H1 (cell line): ENCODE measurements around the gene AURKAIP1. TPM values are rescaled to one million over a fixed set of nuclear protein-coding genes. Genes with fewer than 3 reads are reported as not detected.

Experiments
- CTCF ChIA-PET: fragments of 300-600 bp; sonication (Branson Sonifier 250); formaldehyde crosslinking; loops from one replicate; lab custom pipeline; 2021; ENCODE audit not compliant: partially characterized antibody; lab: Charles Lee
- POLR2A ChIA-PET: fragments of 300-600 bp; sonication (Branson Sonifier 250); formaldehyde crosslinking; loops from one replicate; lab custom pipeline; 2021; ENCODE audit warnings: inconsistent platforms; ENCODE audit not compliant: partially characterized antibody; lab: Charles Lee
- DNase-seq, 2 experiments: peaks; one replicate each; pipeline versions ENCODE4 v3.0.0 to v3.0.0-alpha.2; 2010 to 2022; ENCODE audit warnings: low spot score in 2 of 2, low read depth in 1 of 2, mixed read lengths in 1 of 2
- FAIRE-seq: peaks from 2 replicates; lab custom pipeline; 2011; peaks lifted over from hg19 to GRCh38; lab: Jason Lieb, UNC
- H2AFZ ChIP-seq: 2 replicates; pipeline ENCODE4 v1.8.1; 2012; ENCODE audit warnings: low read length, inconsistent platforms
- H2AK5ac ChIP-seq: 2 replicates; pipeline ENCODE4 v1.6.1; 2013; ENCODE audit warnings: low read depth, low read length
- H2BK120ac ChIP-seq: replicated peaks from 2 replicates; pipeline ENCODE3; 2013; ENCODE audit warnings: low read depth, low read length, inconsistent platforms
- H2BK12ac ChIP-seq: 2 replicates; pipeline ENCODE4 v1.6.1; 2013; ENCODE audit warnings: low read depth, low read length
- H2BK15ac ChIP-seq: 2 replicates; pipeline ENCODE4 v1.6.1; 2013; ENCODE audit warnings: low read length
- H2BK20ac ChIP-seq: 2 replicates; pipeline ENCODE4 v1.6.1; 2013; ENCODE audit warnings: low read length
- H2BK5ac ChIP-seq: 2 replicates; pipeline ENCODE4 v1.6.1; 2013; ENCODE audit warnings: low read depth, low read length
- H3K14ac ChIP-seq: 2 replicates; pipeline ENCODE4 v1.6.1; 2013; ENCODE audit warnings: inconsistent platforms; ENCODE audit not compliant: insufficient read length
- H3K18ac ChIP-seq: 2 replicates; pipeline ENCODE4 v1.6.1; 2013; ENCODE audit warnings: low read length; ENCODE audit errors: extremely low read depth
- H3K23ac ChIP-seq: 2 replicates; pipeline ENCODE4 v1.6.1; 2013; ENCODE audit warnings: inconsistent platforms; ENCODE audit not compliant: insufficient read length
- H3K23me2 ChIP-seq: 2 replicates; pipeline ENCODE4 v1.6.1; 2013; ENCODE audit warnings: low read depth, low read length
- H3K27ac ChIP-seq: 2 replicates; pipeline ENCODE4 v1.6.1; 2011; ENCODE audit warnings: low read depth, low read length, inconsistent platforms
- H3K27me3 ChIP-seq, 4 experiments: replicated peaks in 1 of 4; 1 replicate in 1 of 4; 2 replicates in 3 of 4; pipeline versions ENCODE4 v1.6.1 to v1.8.1; 2011 to 2013; ENCODE audit warnings: low read length in 3 of 4, mild to moderate bottlenecking in 3 of 4, inconsistent platforms in 2 of 4, mixed read lengths in 2 of 4, moderate library complexity in 1 of 4; ENCODE audit not compliant: control insufficient read depth in 3 of 4, insufficient read depth in 3 of 4; ENCODE audit errors: extremely low read depth in 1 of 4
- H3K36me3 ChIP-seq, 4 experiments: 2 replicates each; pipeline versions ENCODE4 v1.6.1 to v1.8.1; 2011 to 2013; ENCODE audit warnings: mild to moderate bottlenecking in 4 of 4, low read length in 3 of 4, moderate library complexity in 2 of 4, control low read depth in 1 of 4, inconsistent platforms in 1 of 4; ENCODE audit not compliant: insufficient read depth in 4 of 4, control insufficient read depth in 2 of 4
- H3K4ac ChIP-seq: replicated peaks from 2 replicates; pipeline ENCODE3; 2013; ENCODE audit warnings: low read length, low read depth, mixed read lengths, inconsistent platforms; ENCODE audit not compliant: insufficient read length
- H3K4me1 ChIP-seq, 4 experiments: replicated peaks in 1 of 4; 1 replicate in 1 of 4; 2 replicates in 3 of 4; pipeline versions ENCODE4 v1.6.1 to v1.8.1; 2011 to 2013; ENCODE audit warnings: low read length in 3 of 4, inconsistent platforms in 2 of 4, mixed read lengths in 1 of 4; ENCODE audit not compliant: insufficient read depth in 4 of 4, control insufficient read depth in 3 of 4
- H3K4me2 ChIP-seq, 2 experiments: 2 replicates each; pipeline versions ENCODE4 v1.6.1 to v1.8.1; 2011 to 2013; ENCODE audit warnings: low read depth in 2 of 2, low read length in 2 of 2, control low read depth in 1 of 2, inconsistent platforms in 1 of 2, mild to moderate bottlenecking in 1 of 2; ENCODE audit not compliant: insufficient read depth in 1 of 2
- H3K4me3 ChIP-seq, 4 experiments: fragments of 200-600, 300-600 bp in 1 of 4; sonication (generic), shearing (Covaris generic), sonication (Bioruptor Twin) in 1 of 4; 2 replicates each; pipeline versions ENCODE4 v1.5.1 to v1.8.1; 2011 to 2016; ENCODE audit warnings: low read length in 4 of 4, low read depth in 3 of 4, control low read depth in 2 of 4, inconsistent platforms in 2 of 4, mild to moderate bottlenecking in 2 of 4, mixed read lengths in 1 of 4, moderate library complexity in 1 of 4; ENCODE audit not compliant: insufficient read depth in 2 of 4; ENCODE audit errors: extremely low read depth in 1 of 4
- H3K56ac ChIP-seq: replicated peaks from 2 replicates; pipeline ENCODE3; 2013; ENCODE audit warnings: low read depth, mild to moderate bottlenecking, mixed read lengths, low read length, inconsistent platforms; ENCODE audit not compliant: insufficient read length
- H3K79me1 ChIP-seq: 2 replicates; pipeline ENCODE4 v1.6.1; 2013; ENCODE audit warnings: low read depth, low read length, control low read depth
- H3K79me2 ChIP-seq, 2 experiments: 2 replicates each; pipeline versions ENCODE4 v1.6.1 to v1.8.1; 2012 to 2013; ENCODE audit warnings: low read length in 2 of 2, mild to moderate bottlenecking in 2 of 2, inconsistent platforms in 1 of 2; ENCODE audit not compliant: insufficient read depth in 2 of 2, control insufficient read depth in 1 of 2
- H3K9ac ChIP-seq, 4 experiments: replicated peaks in 1 of 4; 1 replicate in 1 of 4; 2 replicates in 3 of 4; pipeline versions ENCODE4 v1.6.1 to v1.8.1; 2011 to 2013; ENCODE audit warnings: low read depth in 3 of 4, low read length in 3 of 4, control low read depth in 2 of 4, mild to moderate bottlenecking in 2 of 4, moderate library complexity in 2 of 4, inconsistent platforms in 1 of 4; ENCODE audit errors: extremely low read depth in 1 of 4
- H3K9me3 ChIP-seq, 2 experiments: 2 replicates each; pipeline versions ENCODE4 v1.6.1 to v1.8.1; 2012 to 2013; ENCODE audit warnings: mild to moderate bottlenecking in 2 of 2, moderate library complexity in 2 of 2, control low read depth in 1 of 2, inconsistent platforms in 1 of 2, low read depth in 1 of 2, low read length in 1 of 2, mixed read lengths in 1 of 2; ENCODE audit not compliant: insufficient read depth in 2 of 2
- H4K20me1 ChIP-seq, 2 experiments: replicated peaks in 1 of 2; 2 replicates each; pipeline versions ENCODE3 to v1.8.1; 2011 to 2013; ENCODE audit warnings: inconsistent platforms in 2 of 2, low read length in 2 of 2, mild to moderate bottlenecking in 1 of 2; ENCODE audit not compliant: insufficient read depth in 2 of 2, control insufficient read depth in 1 of 2
- H4K5ac ChIP-seq: 2 replicates; pipeline ENCODE4 v1.6.1; 2013; ENCODE audit warnings: low read length, low read depth, mixed read lengths, inconsistent platforms; ENCODE audit not compliant: insufficient read length
- H4K8ac ChIP-seq: 2 replicates; pipeline ENCODE4 v1.8.0; 2013; ENCODE audit warnings: mild to moderate bottlenecking, moderate library complexity, low read length, inconsistent platforms; ENCODE audit not compliant: insufficient read depth; ENCODE audit errors: extremely low read depth
- H4K91ac ChIP-seq: replicated peaks from 2 replicates; pipeline ENCODE3; 2013; ENCODE audit warnings: low read length, mixed read lengths, inconsistent platforms; ENCODE audit not compliant: insufficient read length
- BACH1 ChIP-seq: IDR thresholded peaks from 2 replicates; pipeline ENCODE4 v1.6.1; 2012; ENCODE audit warnings: low read length, improper control_type of control experiment
- BCL11A ChIP-seq, 2 experiments: IDR thresholded peaks; one replicate each; pipeline ENCODE4 v1.6.1; 2011; ENCODE audit warnings: low read depth in 2 of 2, low read length in 2 of 2, mild to moderate bottlenecking in 2 of 2
- BRCA1 ChIP-seq: IDR thresholded peaks from 2 replicates; pipeline ENCODE4 v1.6.1; 2012; ENCODE audit warnings: low read depth, low read length, improper control_type of control experiment
- CBX5 ChIP-seq: fragments of 300-800, 300-1000 bp; sonication (generic); IDR thresholded peaks from 2 replicates; pipeline ENCODE4 v1.7.1; 2016; ENCODE audit warnings: antibody characterized with exemption, low read length, low read depth
- CHD2 ChIP-seq: IDR thresholded peaks from 2 replicates; pipeline ENCODE4 v1.6.1; 2012; ENCODE audit warnings: low read length, improper control_type of control experiment
- HDAC6 ChIP-seq: IDR thresholded peaks from one replicate; pipeline ENCODE4 v1.7.1; 2012; ENCODE audit warnings: low read depth, mild to moderate bottlenecking, inconsistent platforms, low read length, moderate library complexity
- NANOG ChIP-seq: IDR thresholded peaks from 2 replicates; pipeline ENCODE4 v1.6.1; 2011; ENCODE audit warnings: low read length, low read depth, mild to moderate bottlenecking, inconsistent platforms; ENCODE audit not compliant: insufficient read depth, poor library complexity, severe bottlenecking
- POLR2A ChIP-seq, 2 experiments: IDR thresholded peaks; 1 replicate in 1 of 2; 2 replicates in 1 of 2; pipeline ENCODE4 v1.6.1; 2011; ENCODE audit warnings: low read depth in 2 of 2, low read length in 2 of 2, mild to moderate bottlenecking in 2 of 2; ENCODE audit errors: control extremely low read depth in 1 of 2
- RNF2 ChIP-seq: fragments of 200-900, 300-1000 bp; sonication (generic); IDR thresholded peaks from 2 replicates; pipeline ENCODE4 v1.7.1; 2016; ENCODE audit warnings: borderline replicate concordance, low read depth, mild to moderate bottlenecking, antibody characterized with exemption, low read length; ENCODE audit not compliant: poor library complexity, severe bottlenecking; ENCODE audit errors: missing control alignments
- SUZ12 ChIP-seq: fragments of 200-600 bp; sonication (generic); IDR thresholded peaks from 2 replicates; pipeline ENCODE4 v1.6.1; 2012; ENCODE audit warnings: mild to moderate bottlenecking, inconsistent platforms, low read length, moderate library complexity, mixed read lengths
- TAF1 ChIP-seq: IDR thresholded peaks from 2 replicates; pipeline ENCODE4 v1.6.1; 2011; ENCODE audit warnings: mild to moderate bottlenecking, low read depth, low read length
- TCF12 ChIP-seq: IDR thresholded peaks from 2 replicates; pipeline ENCODE4 v1.6.1; 2011; ENCODE audit warnings: low read depth, mild to moderate bottlenecking, low read length
- YY1 ChIP-seq: IDR thresholded peaks from 2 replicates; pipeline ENCODE4 v1.6.1; 2011; ENCODE audit warnings: low read depth, mild to moderate bottlenecking, low read length
- WGBS, 2 experiments: shearing (Covaris generic) in 1 of 2; methylation state at CpG; one replicate each; pipeline versions ENCODE4 v1.1.6 to v1.1.7; 2013 to 2015; ENCODE audit warnings: low lambda C conversion rate in 2 of 2, mixed read lengths in 2 of 2, inconsistent platforms in 1 of 2, low coverage in 1 of 2, missing lambda C conversion rate in 1 of 2; ENCODE audit not compliant: insufficient replicate concordance in 2 of 2, insufficient coverage in 1 of 2, insufficient read length in 1 of 2; ENCODE audit errors: extremely low coverage in 1 of 2, missing lambda C conversion rate in 1 of 2; 5-methylcytosine and 5-hydroxymethylcytosine counted together
- polyA plus RNA-seq, 7 experiments: library from polyadenylated mRNA; depleted of rRNA in 3 of 7; stranded (reverse) in 5 of 7; unstranded in 2 of 7; fragments of >200 nt in 5 of 7; fragments of 200-250 nt in 2 of 7; gene quantifications; 1 replicate in 5 of 7; 2 replicates in 1 of 7; 4 replicates in 1 of 7; pipeline versions ENCODE4 v1.2.1 to v1.2.3, GENCODE V29; 2011 to 2013; ENCODE audit warnings: missing spikeins in 2 of 7, mixed read lengths in 2 of 7
- total RNA-seq: library from RNA; stranded (reverse); fragmentation: NEBNext Ultra II Directional; extraction: Animal tissue kit (Norgen Biotek cat#: 25700); gene quantifications from 2 replicates; pipeline ENCODE4 v1.2.1, GENCODE V29; 2021
- TF ChIP-seq, protein P1 (sequence below): IDR thresholded peaks from 2 replicates; pipeline ENCODE4 v1.6.1; 2012; ENCODE audit warnings: inconsistent platforms

The AURKAIP1 gene
- total and polyA plus RNA-seq, 2 of the 8 experiments (the other 6 are each of a cell fraction or from before 2014, with no cell fraction given): 87.8 to 194 TPM

DNA sequence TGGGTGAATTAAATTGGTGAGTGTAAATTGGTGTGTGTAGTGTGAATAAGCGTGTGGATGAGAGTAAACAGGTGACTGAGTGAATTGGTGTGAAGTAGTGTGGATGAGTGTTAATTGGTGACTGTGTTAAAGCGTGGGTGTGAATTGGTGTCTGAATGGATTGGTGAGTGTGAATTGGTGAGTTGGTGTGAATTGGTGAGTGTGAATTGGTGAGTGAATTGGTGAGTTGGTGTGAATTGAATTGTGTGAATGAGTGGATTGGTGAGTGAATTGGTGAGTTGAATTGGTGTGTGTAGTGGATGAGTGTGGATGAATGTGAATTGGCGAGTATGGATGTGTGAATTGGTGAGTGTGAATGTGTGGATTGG is 8.3 kb downstream of the AURKAIP1 start:
- peak overlapping the region; percentile 82; the same call in 1 of the 2 replicates for H2AK5ac ChIP-seq
- H3K27me3 ChIP-seq: no peaks in the 10 kb centered on the region; a peak in 1 of 7 replicates
- H4K5ac ChIP-seq: no peak overlapping the region
- no peak overlapping the region for H3K27ac ChIP-seq
- H2BK12ac ChIP-seq: no peak overlapping the region
- POLR2A ChIA-PET: no interaction called here
- peaks cover 0 to 6% (median 3%) of the 10 kb centered on the region in 4 experiments; a peak in 5 of 7 replicates for H3K4me1 ChIP-seq
- no peak overlapping the region for H3K4me3 ChIP-seq
- no peak overlapping the region for H3K4me2 ChIP-seq
- H4K91ac ChIP-seq: no peak overlapping the region
- H3K23me2 ChIP-seq: peaks cover 17% of the 10 kb centered on the region; the same call in 1 of the 2 replicates
- no peak overlapping the region for H3K18ac ChIP-seq
- no peak overlapping the region for H4K8ac ChIP-seq
- H3K9me3 ChIP-seq: peaks cover 12 to 18% of the 10 kb centered on the region in 2 experiments; a peak in 3 of 4 replicates
- H3K4ac ChIP-seq: no peak overlapping the region
- no peak overlapping the region for H2BK20ac ChIP-seq
- no peak overlapping the region for H2BK15ac ChIP-seq
- no peak for DNase-seq
- no peak overlapping the region for H3K14ac ChIP-seq
- FAIRE-seq: no peak
- no peak overlapping the region for H3K23ac ChIP-seq
- WGBS, 2 experiments: 87 to 100% methylated on average over 3 of the region's 3 CpGs
- H2BK5ac ChIP-seq: no peak overlapping the region
- CTCF ChIA-PET: no interaction called here
- H2AFZ ChIP-seq: no peak overlapping the region
- H3K56ac ChIP-seq: peak overlapping the region; percentile 94
- peaks cover 0 to 9% of the 10 kb centered on the region in 2 experiments for H4K20me1 ChIP-seq
- H2BK120ac ChIP-seq: no peak overlapping the region
- no peak overlapping the region; a peak in 1 of 7 replicates for H3K9ac ChIP-seq
- no peaks in the 10 kb centered on the region; a peak in 1 of 8 replicates for H3K36me3 ChIP-seq
- H3K79me2 ChIP-seq: no peaks in the 10 kb centered on the region
- no peaks in the 10 kb centered on the region for H3K79me1 ChIP-seq
- no peak for TF ChIP-seq YY1
- no peak for TF ChIP-seq SUZ12
- no peak for TF ChIP-seq BCL11A (IDR thresholded peaks at IDR 0.05; ENCODE audit: low read depth in 2 of 2, low read length in 2 of 2)
- TF ChIP-seq, protein P1, sequence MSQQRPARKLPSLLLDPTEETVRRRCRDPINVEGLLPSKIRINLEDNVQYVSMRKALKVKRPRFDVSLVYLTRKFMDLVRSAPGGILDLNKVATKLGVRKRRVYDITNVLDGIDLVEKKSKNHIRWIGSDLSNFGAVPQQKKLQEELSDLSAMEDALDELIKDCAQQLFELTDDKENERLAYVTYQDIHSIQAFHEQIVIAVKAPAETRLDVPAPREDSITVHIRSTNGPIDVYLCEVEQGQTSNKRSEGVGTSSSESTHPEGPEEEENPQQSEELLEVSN: no peak
- no peak for TF ChIP-seq POLR2A (IDR thresholded peaks at IDR 0.05; ENCODE audit: control extremely low read depth in 1 of 2, low read depth in 2 of 2, low read length in 2 of 2)
- 0 out of 2 replicates have a peak, but pooled peaks have one; percentile 42 for TF ChIP-seq CBX5
- no peak for TF ChIP-seq NANOG
- no peak for TF ChIP-seq TCF12
- TF ChIP-seq BRCA1: no peak
- peak; percentile 80; the same call in 1 of the 2 replicates for TF ChIP-seq BACH1
- TF ChIP-seq TAF1: no peak
- no peak for TF ChIP-seq HDAC6
- TF ChIP-seq RNF2: no peak
- no peak for TF ChIP-seq CHD2
